Right lobe of liver (tissue), 6 donors: ENCODE results near the gene PTGER2. TPM values are rescaled to one million over a fixed set of nuclear protein-coding genes. Genes with fewer than 3 reads are reported as not detected.

Experiments
- ATAC-seq, 4 donors: fragments of 200-7000 bp; cut with Tn5 transposase; one replicate each; pipeline ENCODE4 v1.9.1; 2020; ENCODE audit warnings: mild to moderate bottlenecking in 4 of 4, moderate library complexity in 4 of 4
- DNase-seq, 3 donors: peaks; one replicate each; pipeline ENCODE4 v3.0.0-alpha.2; 2020
- H3K27ac ChIP-seq, 3 donors: fragments of 200-600 bp; one replicate each; pipeline ENCODE4 v1.8.0; 2022
- H3K27me3 ChIP-seq, 2 donors: fragments of 200-600 bp; one replicate each; pipeline ENCODE4 v1.8.0; 2022
- H3K36me3 ChIP-seq, 4 donors: fragments of 200-600 bp; sonication (generic) in 1 of 4; one replicate each; pipeline versions ENCODE4 v1.5.1 to v1.8.0; 2017 to 2022; ENCODE audit warnings: control low read depth in 1 of 4
- H3K4me1 ChIP-seq, 4 donors: fragments of 200-600 bp; sonication (generic) in 1 of 4; one replicate each; pipeline versions ENCODE4 v1.5.1 to v1.8.0; 2017 to 2022; ENCODE audit warnings: control low read depth in 1 of 4
- H3K4me3 ChIP-seq, 3 donors: fragments of 200-600 bp; one replicate each; pipeline ENCODE4 v1.8.0; 2022
- H3K9me3 ChIP-seq, 4 donors: fragments of 200-600 bp; sonication (generic) in 1 of 4; one replicate each; pipeline versions ENCODE4 v1.5.1 to v1.8.0; 2017 to 2022; ENCODE audit warnings: control low read depth in 1 of 4
- CTCF ChIP-seq, 4 donors: fragments of 200-600 bp in 3 of 4; fragments of 450-650 bp in 1 of 4; IDR thresholded peaks; one replicate each; pipeline versions ENCODE4 v1.5.1 to v1.8.0; 2016 to 2022; ENCODE audit warnings: antibody characterized with exemption in 4 of 4, mild to moderate bottlenecking in 2 of 4
- POLR2A ChIP-seq: fragments of 450-650 bp; IDR thresholded peaks from one replicate; pipeline ENCODE4 v1.6.1; 2017; ENCODE audit warnings: antibody characterized with exemption, mild to moderate bottlenecking
- WGBS: methylation state at CpG from one replicate; pipeline ENCODE4 v1.1.6; 2018; ENCODE audit warnings: low coverage, low lambda C conversion rate; ENCODE audit not compliant: insufficient coverage; ENCODE audit errors: missing lambda C conversion rate; 5-methylcytosine and 5-hydroxymethylcytosine counted together
- intact Hi-C, 2 donors: fragments of 100-400 bp; cut with DNase I; formaldehyde crosslinking; loops; one replicate each; pipeline versions ENCODE4 v1.11.2 to v1.14.1; 2022
- total RNA-seq, 6 experiments: library from RNA; depleted of rRNA in 2 of 6; stranded (reverse); fragments of >200 nt in 2 of 6; fragmentation: NEBNext Ultra II Directional in 3 of 6; extraction: Animal tissue kit (Norgen Biotek cat#: 25700) in 3 of 6; gene quantifications; one replicate each; pipeline versions ENCODE4 v1.1.0 to v1.2.4, GENCODE V29; 2016 to 2023
- donor health status: DM: no; HTN: yes; CAD: no.
- donor health status: DM: no; HTN: no; CAD: no.
- donor health status: DM: no; HTN: no; CAD: no.
- donor health status: DM: no; HTN: yes; CAD: no.
- donor health status: DM: no; HTN: yes; CAD: no.

PTGER2 gene
- total RNA-seq, 6 experiments from 2014 or later: 0.24 to 1.9 (median 0.51) TPM

DNA sequence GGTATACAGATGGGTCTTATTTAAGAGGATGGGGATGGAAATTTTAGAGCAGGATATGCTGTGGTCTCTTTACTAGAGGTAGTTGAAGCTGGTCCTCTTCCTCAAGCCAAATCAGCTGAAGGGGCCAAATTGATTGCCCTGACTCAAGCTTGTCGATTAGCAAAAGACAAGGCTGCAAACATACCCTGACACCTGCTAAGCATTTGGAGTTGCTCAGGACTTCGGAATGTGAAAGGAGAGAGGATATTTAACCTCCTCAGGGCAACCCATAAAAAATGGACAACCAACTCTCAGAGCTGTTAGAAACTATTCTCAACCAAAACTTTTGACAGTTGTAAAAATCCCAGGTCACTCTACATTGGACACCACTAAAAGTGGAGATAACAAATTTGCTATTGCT is 31.0 kb upstream of the PTGER2 start:
- no peaks in the 10 kb centered on the region for H3K4me1 ChIP-seq
- DNase-seq: no peak
- H3K27me3 ChIP-seq: no peaks in the 10 kb centered on the region
- H3K9me3 ChIP-seq: no peaks in the 10 kb centered on the region
- intact Hi-C loops: no loop called here
- no peak for TF ChIP-seq CTCF (IDR thresholded peaks at IDR 0.05)
- no peak for TF ChIP-seq POLR2A
- H3K4me3 ChIP-seq: no peak overlapping the region
- no peak for ATAC-seq
- no peaks in the 10 kb centered on the region for H3K36me3 ChIP-seq
- H3K27ac ChIP-seq: no peak overlapping the region
- 49% methylated on average over 2 of the region's 2 CpGs for WGBS

- 41% methylated on average over 4 of the region's 4 CpGs for WGBS
- ATAC-seq (no peak), DNase-seq (no peak)
- intact Hi-C loops: no loop called here
- TF ChIP-seq POLR2A: no peak
- TF ChIP-seq CTCF (IDR thresholded peaks at IDR 0.05): no peak
- Histone ChIP-seq H3K4me3 (no peak overlapping the region), H3K4me1 (no peaks in the 10 kb centered on the region), H3K9me3 (no peaks in the 10 kb centered on the region), H3K27me3 (no peaks in the 10 kb centered on the region), H3K36me3 (no peaks in the 10 kb centered on the region), H3K27ac (no peak overlapping the region)
Observed at GRCh38 chr14:52286661-52287649, 27.2 kb upstream of the PTGER2 start.

DNA sequence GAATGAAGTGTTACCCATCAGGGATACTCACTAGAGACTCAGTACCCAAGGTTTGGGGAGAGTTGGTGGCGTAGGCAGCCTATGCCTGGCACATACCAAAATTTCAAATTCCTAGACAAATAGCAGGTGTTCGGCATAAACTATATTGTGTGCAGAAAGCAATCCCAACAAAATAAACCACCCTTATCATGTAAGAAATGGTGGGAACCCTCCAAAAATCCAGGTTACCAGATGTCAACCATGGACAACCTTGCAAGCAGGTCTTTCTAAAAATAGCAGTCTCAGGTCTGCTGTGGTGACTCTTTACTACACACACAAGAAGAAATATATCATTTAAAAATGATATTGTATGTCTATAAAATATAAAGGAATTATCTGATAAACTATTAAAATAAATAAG is 17.7 kb upstream of the PTGER2 start:
- no peak overlapping the region for H3K27ac ChIP-seq
- no peaks in the 10 kb centered on the region for H3K36me3 ChIP-seq
- TF ChIP-seq POLR2A (no peak), CTCF (IDR thresholded peaks at IDR 0.05) (no peak)
- 95% methylated on average over 2 of the region's 2 CpGs for WGBS
- no peaks in the 10 kb centered on the region for H3K27me3 ChIP-seq
- no peaks in the 10 kb centered on the region for H3K4me1 ChIP-seq
- DNase-seq: no peak
- ATAC-seq: no peak
- no peak overlapping the region for H3K4me3 ChIP-seq
- H3K9me3 ChIP-seq: no peaks in the 10 kb centered on the region
- intact Hi-C loops: loop anchor here (5.0 kb wide), 1 partner anchor 181 kb away; no protein-coding TSS in a partner anchor

DNA sequence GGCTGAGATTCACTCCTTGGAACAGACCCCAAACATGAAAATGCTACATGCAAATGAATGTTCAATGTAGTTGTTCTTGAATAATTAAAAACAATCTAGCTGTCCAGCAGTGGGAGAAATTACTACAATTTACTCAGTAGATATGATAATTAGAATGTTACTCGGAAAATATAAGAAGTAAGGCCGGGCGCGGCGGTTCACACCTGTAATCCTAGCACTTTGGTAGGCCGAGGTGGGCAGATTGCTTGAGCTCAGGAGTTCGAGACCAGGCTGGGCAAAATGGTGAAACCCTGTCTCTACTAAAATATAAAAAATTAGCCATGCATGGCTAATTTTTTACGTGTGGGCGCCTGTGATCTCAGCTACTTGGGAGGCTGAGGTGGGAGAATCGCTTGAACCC is 15.3 kb upstream of the PTGER2 start:
- DNase-seq: no peak
- TF ChIP-seq CTCF (IDR thresholded peaks at IDR 0.05) (no peak), POLR2A (no peak)
- Histone ChIP-seq H3K9me3 (no peaks in the 10 kb centered on the region), H3K4me1 (no peaks in the 10 kb centered on the region), H3K4me3 (no peak overlapping the region), H3K27me3 (no peaks in the 10 kb centered on the region), H3K36me3 (no peaks in the 10 kb centered on the region), H3K27ac (no peak overlapping the region)
- no peak for ATAC-seq
- intact Hi-C loops: loop anchor here (5.0 kb wide), 1 partner anchor 179 kb away; no protein-coding TSS in a partner anchor
- 84% methylated on average over 9 of the region's 10 CpGs for WGBS
